OCI-LY7 (cell line): ENCODE data around the gene MYADM. TPM values are rescaled to one million over a fixed set of nuclear protein-coding genes. Genes with fewer than 3 reads are reported as not detected.

ENCODE experiments used
- BruUV-seq: library from RNA; stranded (reverse); fragments of 400-500 nt; replicated peaks from 2 replicates; lab custom pipeline; 2021; lab: Mats Ljungman, UMichigan
- CTCF ChIA-PET: fragments of 300-600 bp; sonication (Branson Sonifier 250); formaldehyde crosslinking; loops from one replicate; lab custom pipeline; 2022; ENCODE audit warnings: antibody characterized with exemption; ENCODE audit not compliant: unreplicated experiment; lab: Charles Lee
- POLR2A ChIA-PET: fragments of 300-600 bp; sonication (Branson Sonifier 250); formaldehyde crosslinking; loops from one replicate; lab custom pipeline; 2022; ENCODE audit warnings: antibody characterized with exemption; lab: Charles Lee
- DNase-seq: peaks from one replicate; pipeline ENCODE4 v3.0.0-alpha.2; 2015; ENCODE audit warnings: low spot score
- H2AFZ ChIP-seq: fragments of 200-600 bp; sonication (generic), shearing (Covaris generic); 2 replicates; pipeline ENCODE4 v1.6.1; 2014; ENCODE audit warnings: mild to moderate bottlenecking, antibody characterized with exemption, low read length, moderate library complexity
- H3K27ac ChIP-seq: fragments of 200-600 bp; sonication (generic); 2 replicates; pipeline ENCODE4 v1.5.1; 2014; ENCODE audit warnings: mixed run types, low read depth, mild to moderate bottlenecking, moderate library complexity, low read length, inconsistent platforms; ENCODE audit not compliant: poor library complexity, severe bottlenecking
- H3K36me3 ChIP-seq: fragments of 200-600 bp; sonication (generic); 2 replicates; pipeline ENCODE4 v1.6.1; 2014; ENCODE audit warnings: mild to moderate bottlenecking, antibody characterized with exemption, low read length, moderate library complexity, mixed read lengths; ENCODE audit not compliant: insufficient read depth
- H3K4me1 ChIP-seq: fragments of 200-600 bp; sonication (generic); 2 replicates; pipeline ENCODE4 v1.5.1; 2014; ENCODE audit warnings: mild to moderate bottlenecking, low read length; ENCODE audit not compliant: insufficient read depth, poor library complexity, severe bottlenecking
- H3K4me2 ChIP-seq: fragments of 200-600 bp; sonication (generic); 2 replicates; pipeline ENCODE4 v1.6.1; 2014; ENCODE audit warnings: mild to moderate bottlenecking, low read length
- H3K4me3 ChIP-seq: fragments of 200-600 bp; sonication (generic); 2 replicates; pipeline ENCODE4 v1.5.1; 2014; ENCODE audit warnings: mild to moderate bottlenecking, low read depth, low read length; ENCODE audit not compliant: poor library complexity, severe bottlenecking
- H3K79me2 ChIP-seq: fragments of 200-600 bp; sonication (generic); 2 replicates; pipeline ENCODE4 v1.6.1; 2016; ENCODE audit warnings: low read depth, mild to moderate bottlenecking, low read length, moderate library complexity, mixed read lengths; ENCODE audit not compliant: insufficient read depth
- H3K9me2 ChIP-seq: fragments of 200-600 bp; sonication (generic); 2 replicates; pipeline ENCODE4 v1.6.1; 2016; ENCODE audit warnings: mild to moderate bottlenecking, low read length, mixed read lengths; ENCODE audit not compliant: insufficient read depth
- H3K9me3 ChIP-seq: fragments of 200-600 bp; sonication (generic); 2 replicates; pipeline ENCODE4 v1.6.1; 2014; ENCODE audit warnings: mild to moderate bottlenecking, mixed run types, low read length, mixed read lengths
- H4K20me1 ChIP-seq: fragments of 200-600 bp; sonication (generic); 2 replicates; pipeline ENCODE4 v1.6.1; 2014; ENCODE audit warnings: mild to moderate bottlenecking, antibody characterized with exemption, low read length, moderate library complexity, mixed read lengths; ENCODE audit not compliant: insufficient read depth
- EZH2phosphoT487 ChIP-seq: fragments of 200-600 bp; sonication (generic); IDR thresholded peaks from 2 replicates; pipeline ENCODE4 v1.6.1; 2018; ENCODE audit warnings: low read depth, borderline replicate concordance, mild to moderate bottlenecking, mixed run types, antibody characterized with exemption, low read length, moderate library complexity, mixed read lengths
- intact Hi-C: fragments of 100-400 bp; cut with micrococcal nuclease; formaldehyde crosslinking; loops from one replicate; pipeline ENCODE4 v1.10.0; 2022; ENCODE audit not compliant: unreplicated experiment
- total RNA-seq, 2 experiments: library from RNA; depleted of rRNA in 1 of 2; stranded (reverse); fragments of >200 nt in 1 of 2; shearing (Covaris generic) in 1 of 2; gene quantifications; 2 replicates each; pipeline ENCODE4 v1.2.3, GENCODE V29; 2014 to 2022
- TF ChIP-seq, protein P1 (sequence below): fragments of 200-600 bp; sonication (generic); conservative IDR thresholded peaks from 2 replicates; pipeline ENCODE4 v1.5.1; 2014; ENCODE audit warnings: mild to moderate bottlenecking, antibody characterized with exemption, low read length, moderate library complexity, mixed read lengths

MYADM gene
- total RNA-seq, 2 experiments from 2014 or later: 0.82 to 0.98 TPM

DNA sequence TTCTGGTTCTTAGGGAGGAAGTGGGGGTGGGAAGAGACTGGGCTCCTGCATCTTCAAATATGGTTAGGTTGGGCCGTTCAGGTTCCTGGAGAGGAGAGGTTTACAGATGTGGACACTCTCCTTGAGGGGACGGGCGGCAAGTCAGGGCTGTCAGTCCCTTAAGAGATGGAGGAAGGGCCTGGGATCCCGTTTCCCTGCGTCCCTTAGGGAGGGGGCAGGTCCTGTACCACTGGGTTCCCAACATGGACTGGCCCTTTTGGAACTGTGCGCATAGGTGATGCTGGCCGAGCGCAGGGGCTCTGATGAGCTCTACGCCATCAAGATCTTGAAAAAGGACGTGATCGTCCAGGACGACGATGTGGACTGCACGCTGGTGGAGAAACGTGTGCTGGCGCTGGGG is 30.5 kb downstream of the MYADM start:
- no peak for DNase-seq
- Histone ChIP-seq H2AFZ (no peak overlapping the region), H4K20me1 (no peaks in the 10 kb centered on the region), H3K27ac (no peak overlapping the region), H3K4me2 (no peak overlapping the region), H3K79me2 (no peaks in the 10 kb centered on the region), H3K9me2 (no peaks in the 10 kb centered on the region), H3K4me3 (no peak overlapping the region), H3K4me1 (no peaks in the 10 kb centered on the region), H3K9me3 (no peaks in the 10 kb centered on the region), H3K36me3 (no peaks in the 10 kb centered on the region)
- ChIA-PET CTCF (no interaction called here), POLR2A (no interaction called here)
- TF ChIP-seq EZH2phosphoT487: no peak
- TF ChIP-seq, protein P1, sequence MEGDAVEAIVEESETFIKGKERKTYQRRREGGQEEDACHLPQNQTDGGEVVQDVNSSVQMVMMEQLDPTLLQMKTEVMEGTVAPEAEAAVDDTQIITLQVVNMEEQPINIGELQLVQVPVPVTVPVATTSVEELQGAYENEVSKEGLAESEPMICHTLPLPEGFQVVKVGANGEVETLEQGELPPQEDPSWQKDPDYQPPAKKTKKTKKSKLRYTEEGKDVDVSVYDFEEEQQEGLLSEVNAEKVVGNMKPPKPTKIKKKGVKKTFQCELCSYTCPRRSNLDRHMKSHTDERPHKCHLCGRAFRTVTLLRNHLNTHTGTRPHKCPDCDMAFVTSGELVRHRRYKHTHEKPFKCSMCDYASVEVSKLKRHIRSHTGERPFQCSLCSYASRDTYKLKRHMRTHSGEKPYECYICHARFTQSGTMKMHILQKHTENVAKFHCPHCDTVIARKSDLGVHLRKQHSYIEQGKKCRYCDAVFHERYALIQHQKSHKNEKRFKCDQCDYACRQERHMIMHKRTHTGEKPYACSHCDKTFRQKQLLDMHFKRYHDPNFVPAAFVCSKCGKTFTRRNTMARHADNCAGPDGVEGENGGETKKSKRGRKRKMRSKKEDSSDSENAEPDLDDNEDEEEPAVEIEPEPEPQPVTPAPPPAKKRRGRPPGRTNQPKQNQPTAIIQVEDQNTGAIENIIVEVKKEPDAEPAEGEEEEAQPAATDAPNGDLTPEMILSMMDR: no peak
- BruUV-seq: no TSS peak
- intact Hi-C loops: no loop called here

GRCh38 chr19:53898636-53899341 is 31.1 kb downstream of the MYADM start:
- H3K79me2 ChIP-seq: no peaks in the 10 kb centered on the region
- ChIA-PET CTCF (no interaction called here), POLR2A (no interaction called here)
- no peak overlapping the region for H3K4me3 ChIP-seq
- H2AFZ ChIP-seq: no peak overlapping the region
- no peaks in the 10 kb centered on the region for H3K4me1 ChIP-seq
- no peak overlapping the region for H3K4me2 ChIP-seq
- DNase-seq: no peak
- no peak for TF ChIP-seq EZH2phosphoT487
- TF ChIP-seq, protein P1: no peak
- BruUV-seq: no TSS peak
- H4K20me1 ChIP-seq: no peaks in the 10 kb centered on the region
- H3K27ac ChIP-seq: no peak overlapping the region
- intact Hi-C loops: no loop called here
- no peaks in the 10 kb centered on the region for H3K9me2 ChIP-seq
- H3K9me3 ChIP-seq: no peaks in the 10 kb centered on the region
- H3K36me3 ChIP-seq: no peaks in the 10 kb centered on the region

- Histone ChIP-seq H3K4me1 (no peaks in the 10 kb centered on the region), H2AFZ (no peak overlapping the region), H3K27ac (no peak overlapping the region), H3K79me2 (no peaks in the 10 kb centered on the region), H3K36me3 (no peaks in the 10 kb centered on the region), H3K9me3 (no peaks in the 10 kb centered on the region), H3K4me2 (no peak overlapping the region), H3K9me2 (no peaks in the 10 kb centered on the region), H3K4me3 (no peak overlapping the region), H4K20me1 (no peaks in the 10 kb centered on the region)
- ChIA-PET POLR2A (no interaction called here), CTCF (no interaction called here)
- no TSS peak for BruUV-seq
- no peak for TF ChIP-seq EZH2phosphoT487
- TF ChIP-seq, protein P1: no peak
- DNase-seq: no peak
- intact Hi-C loops: no loop called here
These were observed 32.6 kb downstream of the MYADM start for GRCh38 chr19:53900191-53900860.
